Activated T-helper 9 cell treated with anti-CD3 and anti-CD28 coated beads, Interleukin-2, amount 50 U/mL, for 16 hours (primary cell): Measurements from ENCODE around the gene GOLT1A.
A peak's percentile ranks its signal among the peaks of the same experiment; 100 is the strongest.

Experiments used
- DNase-seq: peaks from one replicate; pipeline ENCODE4 v3.0.0-alpha.2; 2020; ENCODE audit warnings: low read depth

GOLT1A gene

GRCh38 chr1:204190212-204191211 is 23.3 kb downstream of the GOLT1A start:
- DNase-seq = no peak

GRCh38 chr1:204188959-204189639 is 24.7 kb downstream of the GOLT1A start:
- DNase-seq = no peak

DNA sequence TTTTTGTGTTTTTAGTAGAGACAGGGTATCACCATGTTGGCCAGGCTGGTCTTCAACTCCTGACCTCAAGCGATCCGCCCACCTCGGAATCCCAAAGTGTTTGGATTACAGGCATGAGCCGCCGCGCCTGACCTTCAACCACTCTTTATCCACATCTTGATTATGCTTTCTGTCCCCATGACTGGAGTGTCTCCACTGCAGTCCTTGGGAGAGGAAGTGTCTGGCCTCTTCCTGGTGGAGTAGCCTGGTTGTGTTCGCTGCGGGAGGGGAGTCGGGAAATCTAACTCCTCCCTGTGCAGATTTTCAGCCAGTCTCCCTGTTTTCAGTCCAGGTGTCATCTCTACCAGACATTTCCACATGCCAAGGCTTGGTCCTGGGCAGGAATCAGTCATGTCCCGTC is 27.2 kb downstream of the GOLT1A start:
- DNase-seq = no peak

GRCh38 chr1:204181116-204181515 is 32.7 kb downstream of the GOLT1A start:
- no peak for DNase-seq

- DNase-seq = no peak
Observed at GRCh38 chr1:204180133-204180532, 33.7 kb downstream of the GOLT1A start.

- no peak for DNase-seq
Observed at GRCh38 chr1:204178487-204179281, 35.1 kb downstream of the GOLT1A start.

- DNase-seq = no peak
Observed at GRCh38 chr1:204177133-204177532, 36.7 kb downstream of the GOLT1A start.

DNA sequence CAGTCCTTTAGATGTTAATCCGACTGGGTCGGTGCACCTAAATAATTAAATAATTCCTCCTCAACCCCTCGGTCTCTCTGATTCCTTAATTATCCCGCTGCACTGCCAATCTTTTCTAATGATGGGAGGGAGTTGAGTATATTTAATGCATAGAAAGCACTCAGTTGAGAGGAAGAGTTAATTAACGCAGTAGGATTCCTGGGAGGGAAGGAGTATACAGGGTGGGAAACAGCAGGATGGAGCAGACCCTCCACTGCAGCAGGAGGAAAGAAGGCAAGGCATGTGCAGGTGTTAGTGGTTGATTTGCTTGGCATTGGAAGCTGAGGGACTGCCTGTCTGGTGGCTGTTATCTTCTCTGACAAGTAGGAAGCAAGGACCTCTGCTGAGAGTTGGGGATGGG is 37.7 kb downstream of the GOLT1A start:
- DNase-seq = no peak

DNA sequence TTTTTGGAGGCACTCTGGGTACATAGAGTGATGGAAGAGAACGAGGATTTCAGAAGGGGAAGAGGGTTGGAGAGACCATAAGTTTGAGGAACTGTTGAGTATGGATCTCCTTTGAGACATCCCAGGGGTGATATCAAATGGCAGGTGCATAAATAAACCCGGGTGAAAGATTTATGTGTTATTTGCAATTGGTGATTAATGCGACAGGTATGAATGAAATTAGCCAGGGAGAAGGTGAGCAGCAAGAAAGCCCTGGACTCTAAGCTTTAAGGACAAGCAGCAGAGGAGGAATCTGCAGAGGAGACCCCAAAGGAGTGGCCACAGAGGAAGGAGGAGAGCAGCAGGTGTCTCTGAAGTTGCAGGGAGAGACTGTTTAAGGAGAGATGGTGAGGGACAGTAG is 38.8 kb downstream of the GOLT1A start:
- DNase-seq = no peak

DNA sequence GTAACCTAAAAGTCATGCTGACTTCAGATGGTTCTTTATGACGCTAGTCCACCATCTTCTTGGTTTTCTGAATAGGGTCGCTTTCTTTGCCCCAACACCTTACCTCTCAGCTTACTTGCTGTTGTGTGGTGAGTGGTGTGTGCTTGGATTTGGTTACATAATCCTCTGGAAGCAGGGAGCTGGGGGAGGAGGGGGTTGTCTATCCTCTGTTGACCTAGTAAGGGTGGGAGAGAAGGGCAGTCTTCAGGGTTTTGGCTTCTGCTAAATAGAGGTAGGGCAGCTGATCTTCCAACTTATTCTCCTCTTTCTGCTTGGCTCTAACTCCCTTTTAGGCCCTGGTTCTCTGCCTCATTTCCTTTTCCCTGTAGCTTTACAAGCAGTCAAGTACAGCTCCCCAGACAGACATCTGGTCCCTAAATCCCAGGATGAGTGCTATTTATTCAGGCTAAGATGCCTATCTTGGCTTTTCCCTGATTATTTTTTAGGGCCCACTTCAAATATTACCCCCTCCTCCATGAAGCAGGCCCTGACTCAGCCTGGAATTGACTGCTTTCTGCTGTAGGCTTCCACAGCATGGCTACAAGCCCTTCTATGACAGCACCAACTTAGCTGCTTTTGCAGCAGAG is 41.3 kb downstream of the GOLT1A start:
- no peak for DNase-seq

DNA sequence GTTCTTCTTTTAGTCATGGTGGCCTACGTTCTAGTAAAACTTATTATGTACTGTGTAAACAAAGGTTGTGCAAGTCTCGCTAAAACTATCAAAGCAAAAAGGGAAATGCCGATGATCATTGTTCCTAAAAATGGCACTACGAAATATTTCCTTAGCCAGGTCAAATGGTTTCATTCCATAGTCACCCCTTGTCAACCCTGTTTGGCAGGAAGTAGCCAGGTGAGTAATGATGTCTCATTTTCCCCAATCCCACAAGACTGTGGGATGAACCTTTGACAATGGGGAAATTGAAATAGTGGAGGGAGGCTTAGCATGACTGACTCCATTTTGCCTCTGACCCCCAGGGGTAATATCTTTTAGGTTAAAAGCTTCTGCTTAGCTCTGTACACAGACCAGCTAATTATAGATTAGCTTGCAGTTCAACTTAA is 42.0 kb downstream of the GOLT1A start:
- DNase-seq = no peak

DNA sequence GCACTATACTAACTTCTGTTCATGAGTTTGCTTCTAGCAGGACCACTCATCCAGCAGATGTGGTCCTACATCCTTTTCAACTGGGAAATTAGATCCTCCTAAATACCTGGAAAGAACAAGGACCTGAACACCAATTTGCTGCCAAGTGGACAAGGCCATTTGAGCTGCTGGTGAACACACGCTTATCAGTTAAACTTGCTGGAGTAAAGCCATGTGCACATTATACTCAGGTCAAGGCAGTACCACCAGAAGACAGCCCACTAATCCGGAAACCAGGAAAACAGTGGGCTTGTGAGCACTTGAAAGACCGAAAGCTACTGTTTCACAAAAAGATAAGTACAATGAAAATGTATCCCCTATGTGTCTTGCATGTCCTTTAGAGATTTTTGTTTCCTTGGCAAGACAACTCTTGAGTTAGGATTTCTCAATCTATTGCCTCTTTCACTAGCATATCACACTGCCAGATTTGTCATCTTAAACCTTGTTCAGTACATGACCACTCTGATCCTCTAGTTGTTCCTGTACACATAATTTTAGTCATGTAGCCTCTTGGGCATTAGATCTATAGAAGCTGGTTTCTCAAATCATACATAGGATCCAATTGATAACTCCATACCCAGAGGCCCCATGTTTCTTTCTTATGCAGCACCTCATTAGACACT is 43.2 kb downstream of the GOLT1A start:
- DNase-seq = no peak

DNA sequence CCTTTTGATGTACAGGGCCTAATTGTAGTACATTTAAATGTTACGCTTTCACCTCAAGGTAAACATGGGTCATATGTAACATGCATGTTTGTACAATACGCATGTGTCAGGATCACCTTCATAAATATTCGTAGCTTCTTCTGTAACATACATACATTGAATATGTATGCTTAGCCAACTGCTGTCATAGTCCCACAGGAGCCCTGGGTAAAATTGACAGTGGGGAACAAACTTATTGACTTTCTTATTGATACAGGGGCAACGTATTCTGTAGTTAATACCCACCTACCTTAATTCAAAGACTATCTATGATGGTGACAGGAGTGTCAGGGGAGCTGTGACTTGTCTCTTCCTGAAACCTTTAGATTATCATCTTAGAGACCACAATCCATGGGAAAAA is 43.9 kb downstream of the GOLT1A start:
- no peak for DNase-seq

DNA sequence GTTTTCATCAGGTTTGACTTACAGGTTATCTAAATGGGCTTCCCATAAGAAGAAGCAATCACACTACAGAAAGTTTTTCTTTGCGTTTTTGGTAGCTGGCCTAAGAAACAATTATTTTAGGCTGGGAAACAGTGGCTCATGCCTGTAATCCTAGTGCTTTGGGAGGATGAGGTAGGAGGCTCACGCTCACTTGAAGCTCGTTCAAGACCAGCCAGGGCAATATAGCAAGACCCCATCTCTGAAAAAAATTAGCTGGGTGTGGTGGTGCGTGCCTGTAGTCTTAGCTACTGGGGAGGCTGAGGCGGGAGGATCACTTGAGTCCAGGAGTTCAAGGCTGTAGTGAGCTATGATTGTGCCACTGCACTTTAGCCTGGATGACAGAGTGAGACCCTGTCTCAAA is 46.1 kb downstream of the GOLT1A start:
- no peak for DNase-seq

- no peak for DNase-seq
Observed at GRCh38 chr1:204166219-204166618, 47.6 kb downstream of the GOLT1A start, which contains the start of gene REN. Gene REN, minus strand, starts transcription at chr1:204166337. Its CDS starts 44 bp downstream, at chr1:204166293.

DNA sequence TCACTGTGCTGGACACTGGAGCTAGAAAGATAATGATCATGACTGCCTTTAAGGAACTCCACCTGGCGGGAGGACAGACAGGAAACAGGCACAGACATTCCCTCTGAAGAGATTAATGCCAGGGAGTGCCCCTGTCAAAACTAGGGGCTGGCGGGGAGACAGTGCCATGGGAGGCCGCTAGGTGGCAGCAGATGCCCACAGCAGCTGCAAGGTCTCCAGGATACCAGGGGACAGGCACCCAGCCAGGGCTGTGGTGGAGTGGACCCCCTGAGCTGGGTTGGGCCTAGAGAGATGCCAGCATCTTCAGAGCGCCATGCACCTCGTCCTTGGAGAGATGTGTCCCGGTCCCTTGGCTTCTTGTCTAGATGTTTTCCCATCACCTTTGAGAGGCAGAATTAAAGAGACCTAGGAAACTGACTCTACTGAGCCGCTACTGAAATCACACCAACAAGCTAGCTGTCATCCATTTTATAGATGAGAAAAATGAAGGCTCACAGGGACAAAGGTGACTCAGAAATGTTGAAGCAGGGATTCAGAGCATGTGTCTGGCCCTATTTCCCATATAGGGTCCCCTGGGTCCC is 51.2 kb downstream of the GOLT1A start:
- peak; percentile 68 for DNase-seq

- no peak for DNase-seq
Observed at GRCh38 chr1:204161609-204162493, 51.9 kb downstream of the GOLT1A start.

GRCh38 chr1:204157962-204158361 is 55.8 kb downstream of the GOLT1A start:
- no peak for DNase-seq

- no peak for DNase-seq
Observed at GRCh38 chr1:204155881-204156280, 57.9 kb downstream of the GOLT1A start.
